Tibial artery (tissue), 4 donors: ENCODE measurements around the gene OBSL1.

Experiments used
- DNase-seq, 2 donors: peaks; one replicate each; pipeline ENCODE4 v3.0.0-alpha.2; 2019
- H3K27ac ChIP-seq, 2 donors: fragments of 200-600 bp; sonication (generic) in 1 of 2; 1 replicate in 1 of 2; 2 replicates in 1 of 2; pipeline ENCODE4 v1.5.1; 2018 to 2019; ENCODE audit warnings: mild to moderate bottlenecking in 1 of 2
- H3K27me3 ChIP-seq, 2 donors: fragments of 200-600 bp; sonication (generic) in 1 of 2; one replicate each; pipeline versions ENCODE4 v1.5.1 to v1.6.0; 2016 to 2019
- H3K36me3 ChIP-seq, 3 donors: fragments of 200-600 bp; sonication (generic) in 2 of 3; one replicate each; pipeline ENCODE4 v1.5.1; 2016 to 2019; ENCODE audit warnings: mild to moderate bottlenecking in 2 of 3
- H3K4me1 ChIP-seq, 4 donors: fragments of 200-600 bp; sonication (generic) in 2 of 4; 1 replicate in 3 of 4; 2 replicates in 1 of 4; pipeline ENCODE4 v1.5.1; 2016 to 2019
- H3K4me3 ChIP-seq, 2 donors: fragments of 200-600 bp; sonication (generic) in 1 of 2; 1 replicate in 1 of 2; 2 replicates in 1 of 2; pipeline ENCODE4 v1.5.1; 2018 to 2019; ENCODE audit warnings: mild to moderate bottlenecking in 2 of 2
- H3K9me3 ChIP-seq, 3 donors: fragments of 200-600 bp; sonication (generic) in 1 of 3; one replicate each; pipeline ENCODE4 v1.5.1; 2016 to 2019
- intact Hi-C: fragments of 100-400 bp; cut with DNase I; formaldehyde crosslinking; loops from one replicate; pipeline ENCODE4 v1.15.0; 2023; ENCODE audit warnings: low total_unique reads
- TF ChIP-seq, protein P1 (sequence below), 2 experiments: fragments of 200-600 bp in 1 of 2; fragments of 450-650 bp in 1 of 2; IDR thresholded peaks; one replicate each; pipeline ENCODE4 v1.5.1; 2017 to 2019; ENCODE audit warnings: antibody characterized with exemption in 2 of 2, mild to moderate bottlenecking in 1 of 2, moderate library complexity in 1 of 2

OBSL1 gene

DNA sequence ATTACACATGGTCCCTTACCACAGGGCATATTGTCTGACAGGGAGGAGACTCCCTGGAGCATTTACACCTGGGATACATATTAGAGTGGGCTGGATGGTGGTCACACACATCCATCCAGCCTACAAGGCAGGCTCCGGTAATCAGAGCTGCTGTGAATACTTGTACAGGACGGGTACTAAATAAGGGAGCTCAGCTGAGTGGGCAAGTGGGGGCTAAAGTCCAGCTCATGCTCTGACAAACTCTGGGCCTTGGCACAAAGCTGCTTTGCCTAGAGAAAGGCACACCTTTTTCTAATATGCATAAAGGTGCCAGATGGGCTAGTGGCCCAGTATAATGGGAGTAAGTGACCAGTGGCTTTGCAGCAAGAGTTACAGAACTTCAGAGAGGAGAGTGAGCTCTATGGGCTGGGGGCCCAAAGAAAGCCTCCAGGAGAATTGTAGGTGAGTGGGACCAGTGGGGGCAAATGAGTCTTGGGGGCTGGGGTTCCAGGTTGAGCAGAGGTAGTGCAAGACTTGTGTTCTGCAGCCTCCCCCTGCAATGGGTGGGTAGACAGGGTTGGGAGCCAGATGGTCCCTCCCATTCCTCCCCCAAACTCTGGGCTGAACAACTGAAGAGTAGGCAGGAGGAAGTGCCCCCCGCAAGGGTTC lies 25.9 kb downstream of the OBSL1 start:
- H3K27ac ChIP-seq, result no peak overlapping the region
- TF ChIP-seq, protein P1, sequence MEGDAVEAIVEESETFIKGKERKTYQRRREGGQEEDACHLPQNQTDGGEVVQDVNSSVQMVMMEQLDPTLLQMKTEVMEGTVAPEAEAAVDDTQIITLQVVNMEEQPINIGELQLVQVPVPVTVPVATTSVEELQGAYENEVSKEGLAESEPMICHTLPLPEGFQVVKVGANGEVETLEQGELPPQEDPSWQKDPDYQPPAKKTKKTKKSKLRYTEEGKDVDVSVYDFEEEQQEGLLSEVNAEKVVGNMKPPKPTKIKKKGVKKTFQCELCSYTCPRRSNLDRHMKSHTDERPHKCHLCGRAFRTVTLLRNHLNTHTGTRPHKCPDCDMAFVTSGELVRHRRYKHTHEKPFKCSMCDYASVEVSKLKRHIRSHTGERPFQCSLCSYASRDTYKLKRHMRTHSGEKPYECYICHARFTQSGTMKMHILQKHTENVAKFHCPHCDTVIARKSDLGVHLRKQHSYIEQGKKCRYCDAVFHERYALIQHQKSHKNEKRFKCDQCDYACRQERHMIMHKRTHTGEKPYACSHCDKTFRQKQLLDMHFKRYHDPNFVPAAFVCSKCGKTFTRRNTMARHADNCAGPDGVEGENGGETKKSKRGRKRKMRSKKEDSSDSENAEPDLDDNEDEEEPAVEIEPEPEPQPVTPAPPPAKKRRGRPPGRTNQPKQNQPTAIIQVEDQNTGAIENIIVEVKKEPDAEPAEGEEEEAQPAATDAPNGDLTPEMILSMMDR (IDR thresholded peaks at IDR 0.05), result no peak
- intact Hi-C loops, result no loop called here
- no peak overlapping the region for H3K4me3 ChIP-seq
- no peaks in the 10 kb centered on the region for H3K9me3 ChIP-seq
- H3K4me1 ChIP-seq, result peaks cover 9 to 29% (median 24%) of the 10 kb centered on the region in 4 donors
- peaks cover 0 to 10% (median 1%) of the 10 kb centered on the region in 3 donors for H3K36me3 ChIP-seq
- no peaks in the 10 kb centered on the region for H3K27me3 ChIP-seq
- no peak for DNase-seq

DNA sequence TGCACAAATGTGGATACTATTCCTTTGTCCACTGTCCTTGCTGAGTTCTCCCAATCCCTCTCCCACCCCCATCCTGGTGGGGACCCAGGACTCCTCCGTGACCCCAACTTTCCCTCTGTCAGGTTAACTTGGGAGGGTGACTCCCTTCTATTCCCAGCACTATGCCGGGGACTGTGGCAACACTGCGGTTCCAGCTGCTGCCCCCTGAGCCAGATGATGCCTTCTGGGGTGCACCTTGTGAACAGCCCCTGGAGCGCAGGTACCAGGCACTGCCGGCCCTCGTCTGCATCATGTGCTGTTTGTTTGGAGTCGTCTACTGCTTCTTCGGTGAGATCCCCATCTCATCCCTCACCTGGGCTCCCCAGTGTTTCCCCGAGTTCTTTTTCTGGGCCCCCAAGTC lies 26.8 kb downstream of the OBSL1 start:
- Histone ChIP-seq H3K27me3 (no peaks in the 10 kb centered on the region), H3K9me3 (no peaks in the 10 kb centered on the region), H3K4me1 (peaks cover 9 to 29% (median 24%) of the 10 kb centered on the region in 4 donors), H3K27ac (peak overlapping the region in 1 of 2 donors; percentile 92), H3K36me3 (peaks cover 8 to 18% (median 9%) of the 10 kb centered on the region in 3 donors), H3K4me3 (peak overlapping the region; percentile 71 to 98)
- intact Hi-C loops, result loop anchor here (1.0 to 5.0 kb wide), 2 partner anchors 98 to 145 kb away; no protein-coding TSS in a partner anchor
- DNase-seq, result no peak
- TF ChIP-seq, protein P1 (IDR thresholded peaks at IDR 0.05), result no peak

DNA sequence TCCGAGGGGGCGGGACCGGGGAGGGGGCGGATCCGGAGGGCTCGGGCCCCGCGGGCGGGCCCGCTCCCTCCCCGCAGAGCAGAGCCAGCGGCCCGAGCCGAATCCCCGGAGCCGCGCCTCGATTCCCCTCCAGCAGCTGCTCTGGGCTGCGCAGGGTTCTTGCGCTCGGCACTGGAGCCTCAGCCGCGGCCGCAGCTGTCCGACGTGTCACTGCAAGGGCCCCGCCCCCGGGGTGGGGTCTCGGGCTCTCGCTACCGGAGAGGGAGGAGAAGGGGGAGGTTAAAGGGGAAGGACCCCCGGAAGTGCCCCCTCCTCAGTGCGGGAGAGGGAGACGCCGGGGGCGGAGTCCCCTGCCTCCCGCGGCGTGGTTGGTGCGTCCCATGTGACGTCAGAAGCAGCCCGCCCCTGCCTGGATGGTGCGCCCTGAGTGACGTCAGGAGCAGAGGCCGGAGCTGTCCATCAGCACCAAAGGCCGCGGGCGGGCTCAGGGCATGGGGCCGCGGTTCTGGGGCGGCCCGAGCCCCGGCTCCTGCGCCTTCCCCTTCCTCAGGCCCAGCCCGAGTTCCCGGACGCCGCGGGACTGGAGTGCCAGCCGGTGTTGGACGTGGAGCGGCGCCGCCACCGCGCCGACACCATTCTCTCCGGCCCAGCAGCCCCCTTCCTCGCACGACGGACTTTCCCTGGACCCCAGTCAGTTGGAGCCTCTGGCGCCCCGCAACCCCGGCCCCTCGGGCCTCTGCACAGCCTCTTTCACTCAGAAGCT lies 27.6 kb downstream of the OBSL1 start, which contains the start of the genes CHPF and TMEM198:
Gene CHPF, minus strand, starts transcription at position 214 of the 763 bp plus-strand sequence. CDS start 271 bp downstream, outside the sequence.
Gene TMEM198, plus strand, starts transcription at position 433 of the 763 bp plus-strand sequence. CDS start 700 bp downstream, outside the sequence.
- Histone ChIP-seq H3K36me3 (peaks cover 16 to 26% (median 17%) of the 10 kb centered on the region in 3 donors), H3K4me1 (peaks cover 9 to 29% (median 24%) of the 10 kb centered on the region in 4 donors), H3K27me3 (no peaks in the 10 kb centered on the region), H3K27ac (peak within 1 kb of the TSS; percentile 86 to 92), H3K4me3 (peak within 1 kb of the TSS; percentile 71 to 98), H3K9me3 (no peaks in the 10 kb centered on the region)
- TF ChIP-seq, protein P1 (IDR thresholded peaks at IDR 0.05), result no peak
- intact Hi-C loops, result loop anchor here (1.0 to 5.0 kb wide), 2 partner anchors 99 to 146 kb away; no protein-coding TSS in a partner anchor
- peak; percentile 98 to 99 for DNase-seq

DNA sequence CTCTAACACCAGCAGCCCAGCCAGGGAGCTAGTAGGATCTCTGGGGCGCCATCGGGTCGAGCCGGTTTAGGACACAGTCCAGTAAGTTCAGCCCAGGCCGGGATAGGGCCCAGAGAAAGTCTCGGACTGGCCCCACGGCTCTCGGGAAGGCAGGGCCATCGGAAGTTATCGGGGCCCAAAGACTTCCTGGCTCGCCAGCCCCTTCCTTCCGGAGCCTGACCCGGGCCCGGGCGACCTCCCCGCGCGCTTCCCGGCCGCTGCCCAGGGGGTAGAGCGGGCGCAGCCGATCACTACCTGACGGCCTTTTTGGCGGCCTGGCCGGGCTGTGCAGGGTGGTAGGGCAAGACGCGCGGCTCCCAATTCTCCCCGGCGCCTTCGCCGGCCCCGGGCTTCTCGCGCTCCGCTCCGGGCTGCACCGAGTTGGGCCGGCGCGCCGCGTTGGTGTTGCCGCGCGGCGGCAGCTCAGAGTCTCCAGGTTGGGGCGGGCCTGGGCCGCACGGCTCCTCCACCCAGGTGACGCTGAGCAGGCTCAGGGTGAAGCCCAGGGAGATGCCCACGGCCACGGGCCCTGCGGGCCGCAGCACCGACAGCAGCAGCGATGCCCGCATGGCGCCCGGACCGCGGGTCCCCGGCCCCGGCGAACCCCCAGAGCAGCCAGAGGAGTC lies 28.3 kb downstream of the OBSL1 start:
- no peaks in the 10 kb centered on the region for H3K27me3 ChIP-seq
- DNase-seq, result no peak

More for the DNA sequence above, 28.3 kb downstream of the OBSL1 start:
- peak overlapping the region; percentile 71 to 98 for H3K4me3 ChIP-seq
- H3K4me1 ChIP-seq, result peaks cover 9 to 29% (median 24%) of the 10 kb centered on the region in 4 donors
- TF ChIP-seq, protein P1 (IDR thresholded peaks at IDR 0.05), result peak in 1 of 2 experiments; percentile 2
- H3K27ac ChIP-seq, result peak overlapping the region; percentile 86 to 92
- peaks cover 19 to 31% (median 21%) of the 10 kb centered on the region in 3 donors for H3K36me3 ChIP-seq
- intact Hi-C loops, result loop anchor here (5.0 kb wide), 1 partner anchor 99 kb away; no protein-coding TSS in a partner anchor
- H3K9me3 ChIP-seq, result no peaks in the 10 kb centered on the region
